Fibroblast of skin of abdomen (primary cell): ENCODE measurements around the gene PHLDB1.

ENCODE experiments used
- DNase-seq: peaks from one replicate; pipeline ENCODE4 v3.0.0-alpha.2; 2013

The PHLDB1 gene

DNA sequence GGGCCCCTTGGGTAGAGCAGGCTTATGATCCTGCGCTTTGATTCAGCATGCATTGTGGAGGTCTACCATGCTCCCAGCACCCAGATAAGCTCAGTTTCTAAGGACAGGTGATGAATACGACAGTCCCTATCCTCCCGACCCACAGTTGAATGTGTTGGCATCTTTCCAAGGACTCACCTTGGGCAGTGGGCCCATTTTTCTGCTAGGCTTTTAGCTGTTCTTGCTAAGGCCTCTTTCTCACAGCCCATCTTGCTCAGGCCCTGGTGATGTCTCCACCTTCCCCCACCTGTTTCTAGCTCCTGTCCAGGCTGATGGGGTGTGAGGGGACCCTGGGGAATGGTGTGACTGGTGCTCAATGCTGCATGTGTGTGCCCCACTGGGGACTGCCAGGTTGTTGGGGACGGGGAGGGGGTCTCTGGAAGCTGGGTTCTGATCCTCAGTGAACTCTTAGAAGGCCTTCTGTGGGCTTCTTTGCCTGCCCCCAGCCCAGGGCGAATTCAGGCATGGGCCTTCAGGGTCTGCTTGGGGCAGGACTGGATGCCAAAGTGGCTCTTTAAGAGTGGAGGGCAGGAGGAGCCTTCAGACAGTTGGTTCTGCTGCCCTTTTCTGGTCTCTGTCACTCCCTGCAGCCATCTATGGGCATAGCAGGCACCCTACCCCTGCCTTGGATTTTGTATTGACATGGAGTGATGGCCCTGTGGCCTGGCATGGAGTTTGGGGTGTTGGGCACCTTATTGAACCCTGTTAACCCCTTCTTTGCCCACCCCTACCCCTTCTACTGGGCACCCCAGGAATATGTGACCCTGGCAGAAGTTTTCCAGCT lies 33.1 kb downstream of the PHLDB1 start:
- no peak for DNase-seq

DNA sequence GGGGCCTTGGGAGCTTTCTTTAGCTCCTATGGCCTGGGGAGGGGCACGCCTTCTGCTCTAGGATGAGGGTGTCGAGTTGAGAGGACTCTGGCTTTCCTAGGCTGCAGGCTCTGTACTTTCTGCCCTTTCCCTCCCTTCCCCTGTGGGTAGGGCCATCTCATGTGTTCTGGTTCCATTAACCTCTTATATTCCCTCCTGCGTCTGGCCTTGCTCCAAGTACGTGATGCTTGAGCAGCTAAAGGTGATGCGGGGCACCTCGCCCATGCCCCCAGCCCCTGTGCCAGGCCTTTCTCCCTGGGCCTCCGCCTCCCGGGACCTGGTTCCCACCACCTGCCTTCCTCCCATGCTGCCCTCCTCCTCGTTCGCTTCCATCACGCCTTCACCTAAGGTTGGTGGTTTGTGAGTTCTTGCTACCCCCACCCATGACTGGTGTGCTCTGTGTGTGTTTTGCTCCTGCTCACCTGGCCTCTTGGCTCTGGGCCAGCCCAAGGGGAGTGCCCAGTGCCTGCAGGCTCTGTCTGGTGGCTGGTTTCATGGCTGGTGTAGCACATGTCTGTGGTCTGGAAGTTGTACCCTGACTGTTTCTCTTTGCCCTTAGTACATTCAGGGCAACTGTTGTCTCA lies 34.1 kb downstream of the PHLDB1 start:
- no peak for DNase-seq

DNA sequence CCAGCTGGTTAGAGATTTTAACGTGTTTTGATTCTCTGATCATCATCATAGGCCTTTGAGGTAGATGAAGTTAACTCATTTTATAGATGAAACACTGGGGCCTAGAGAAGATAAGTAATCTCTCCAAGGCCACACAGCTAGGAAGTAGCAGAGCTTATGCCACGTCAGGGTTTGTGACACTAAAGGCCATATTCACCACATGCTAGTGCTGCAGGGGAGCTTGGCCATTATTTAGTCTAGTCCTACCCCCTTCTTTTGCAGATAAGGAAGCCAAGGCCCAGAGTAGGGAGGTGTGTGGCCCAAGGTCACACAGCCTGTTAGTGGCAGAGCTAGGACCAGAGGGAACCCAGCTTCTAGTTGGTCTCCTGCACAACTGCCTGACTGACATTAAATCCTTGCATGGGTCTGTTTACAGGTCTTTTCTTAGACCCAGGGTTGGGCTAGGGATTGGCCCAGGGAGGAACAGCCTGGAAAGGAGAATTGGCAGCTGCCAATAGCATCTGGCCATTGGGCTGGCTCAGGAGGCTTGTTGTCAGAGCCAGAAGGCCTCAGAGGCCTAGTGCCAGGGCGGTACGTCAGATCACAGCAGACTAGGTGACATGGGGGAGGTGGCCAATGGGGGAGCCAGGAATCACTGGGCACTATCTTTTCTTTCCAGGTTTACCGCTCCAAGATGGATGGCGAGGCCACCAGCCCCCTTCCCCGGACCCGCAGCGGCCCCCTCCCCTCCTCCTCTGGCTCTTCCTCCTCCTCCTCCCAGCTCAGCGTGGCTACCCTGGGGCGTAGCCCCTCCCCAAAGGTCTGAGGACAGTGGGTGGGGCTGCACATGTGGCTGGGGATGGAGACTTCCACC lies 36.0 kb downstream of the PHLDB1 start:
- DNase-seq: no peak

DNA sequence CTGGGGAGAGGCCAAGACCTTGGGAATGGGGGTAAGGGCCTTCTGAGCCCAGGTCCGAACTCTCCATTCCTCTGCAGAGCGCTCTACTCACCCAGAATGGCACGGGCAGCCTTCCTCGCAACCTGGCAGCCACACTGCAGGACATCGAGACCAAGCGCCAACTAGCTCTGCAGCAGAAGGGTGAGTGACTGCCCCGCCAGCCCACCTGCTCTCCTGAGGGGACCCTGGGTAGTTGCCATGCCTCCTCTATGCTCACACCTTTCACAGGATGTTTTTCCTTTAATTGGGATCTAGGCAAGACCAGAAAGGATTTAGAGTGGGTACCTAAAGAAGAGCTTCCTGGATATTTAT lies 36.6 kb downstream of the PHLDB1 start:
- DNase-seq: no peak

DNA sequence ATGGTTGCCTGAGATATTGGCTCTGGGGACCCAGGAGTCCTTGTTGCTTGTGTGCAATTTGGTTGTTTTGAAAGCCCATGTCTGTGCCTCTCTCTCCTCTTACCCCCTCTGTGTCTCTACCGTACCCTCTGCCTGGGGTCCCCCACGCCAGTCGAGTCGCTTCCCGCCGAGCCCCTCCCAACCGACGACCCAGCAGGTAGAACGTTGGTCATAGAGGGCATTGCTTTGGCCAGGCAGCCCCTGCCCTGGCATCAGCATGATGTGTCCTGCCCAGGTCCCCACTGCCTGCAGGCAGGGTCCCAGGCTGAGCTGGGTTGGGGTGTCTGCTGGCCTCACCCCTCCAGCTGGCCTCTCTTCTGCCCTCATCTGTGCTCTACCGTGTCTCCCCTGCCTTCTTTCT lies 37.1 kb downstream of the PHLDB1 start:
- no peak for DNase-seq

DNA sequence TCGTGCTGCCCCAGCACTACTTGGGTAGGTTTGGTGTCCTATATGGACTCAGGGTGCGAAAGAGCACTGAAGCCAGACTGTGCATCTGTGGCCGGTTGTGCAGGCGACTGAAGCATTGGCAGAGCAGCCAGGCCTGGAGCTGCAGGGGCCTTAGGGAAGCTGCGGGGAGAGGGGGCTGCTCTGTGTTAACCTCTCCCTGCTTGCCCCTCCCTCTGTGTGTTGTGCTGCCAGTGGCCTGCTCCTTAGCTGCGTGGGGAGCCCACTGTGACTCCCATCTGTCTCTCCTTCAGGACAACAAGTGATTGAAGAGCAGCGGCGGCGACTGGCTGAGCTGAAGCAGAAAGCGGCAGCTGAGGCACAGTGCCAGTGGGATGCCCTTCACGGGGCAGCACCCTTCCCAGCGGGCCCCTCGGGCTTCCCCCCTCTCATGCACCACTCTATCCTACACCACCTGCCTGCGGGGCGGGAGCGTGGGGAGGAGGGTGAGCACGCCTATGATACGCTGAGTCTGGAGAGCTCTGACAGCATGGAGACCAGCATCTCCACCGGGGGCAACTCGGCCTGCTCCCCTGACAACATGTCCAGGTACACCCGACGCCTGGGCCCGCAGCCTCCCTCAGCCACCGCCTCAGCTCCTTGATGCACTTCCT lies 37.8 kb downstream of the PHLDB1 start:
- no peak for DNase-seq

DNA sequence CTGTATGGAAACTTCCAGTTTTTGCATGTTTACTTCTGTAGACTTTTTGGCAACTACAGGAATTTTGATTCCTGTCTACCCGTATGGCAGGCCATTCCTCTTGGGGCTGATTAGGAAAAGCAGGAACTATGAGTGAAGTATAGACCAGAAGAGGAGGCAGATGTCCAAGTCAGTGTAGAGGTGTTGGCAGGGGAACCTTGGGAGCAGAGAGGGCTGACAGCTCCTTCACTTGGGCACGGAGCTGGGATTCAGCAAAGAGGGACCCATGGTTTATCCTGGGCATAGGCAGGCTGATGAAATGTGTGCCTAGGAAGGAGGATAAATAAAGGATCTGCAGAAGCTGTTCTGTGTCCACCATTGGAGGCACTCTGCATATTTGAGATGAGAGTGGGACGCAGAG lies 39.0 kb downstream of the PHLDB1 start:
- no peak for DNase-seq

DNA sequence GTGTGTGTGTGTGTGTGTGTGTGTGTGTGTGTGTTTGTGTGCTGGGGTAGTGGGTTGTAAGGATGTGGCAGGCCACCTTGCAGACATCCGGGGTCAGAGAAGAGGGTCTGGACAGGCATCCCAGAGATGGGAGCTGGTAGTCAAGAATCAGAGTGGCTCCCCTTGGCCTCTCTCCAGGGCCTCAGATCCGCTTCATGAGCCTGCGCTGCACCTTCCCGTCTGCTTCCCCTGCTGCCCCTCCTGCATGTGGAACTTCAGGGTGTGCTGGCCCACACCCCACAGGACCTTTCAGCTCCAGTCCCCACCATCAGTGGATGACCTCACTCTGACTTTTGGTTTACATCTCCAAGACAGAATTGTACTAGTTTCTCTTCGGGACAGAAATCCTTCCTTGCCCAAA lies 40.9 kb downstream of the PHLDB1 start:
- no peak for DNase-seq

DNA sequence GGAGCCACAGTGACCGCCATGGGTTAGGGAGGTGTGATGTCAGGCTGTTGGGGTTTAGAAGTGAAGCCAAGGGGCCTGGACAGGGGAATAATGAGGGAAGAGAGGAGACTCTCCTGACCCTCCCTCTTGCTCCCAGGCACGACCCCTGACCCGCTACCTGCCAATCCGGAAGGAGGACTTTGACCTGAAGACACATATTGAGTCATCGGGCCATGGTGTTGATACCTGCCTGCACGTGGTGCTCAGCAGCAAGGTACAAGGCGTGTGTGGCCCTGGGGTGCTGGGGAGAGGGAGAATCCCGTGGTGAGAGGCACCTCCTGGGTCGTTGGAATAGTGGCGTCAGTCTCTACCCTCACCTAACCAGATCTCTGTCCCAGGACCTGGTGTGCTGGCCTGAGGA lies 42.5 kb downstream of the PHLDB1 start:
- DNase-seq: no peak

DNA sequence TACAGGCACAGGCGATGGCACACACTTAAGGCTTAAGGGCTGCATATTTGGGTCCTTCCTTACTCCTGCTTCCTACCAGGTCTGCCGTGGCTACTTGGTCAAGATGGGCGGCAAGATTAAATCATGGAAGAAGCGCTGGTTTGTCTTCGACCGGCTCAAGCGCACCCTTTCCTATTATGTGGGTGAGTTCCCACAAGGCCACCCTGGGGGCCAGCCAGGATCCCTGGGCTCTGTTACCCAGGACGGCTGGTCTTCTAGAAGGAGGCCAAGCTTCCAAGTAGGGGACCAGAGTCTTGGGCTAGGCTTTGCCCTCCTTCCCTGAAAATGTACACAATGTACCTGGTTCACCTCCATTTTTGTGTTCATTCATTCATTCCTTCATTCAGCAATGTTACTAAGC lies 43.0 kb downstream of the PHLDB1 start:
- DNase-seq: no peak

DNA sequence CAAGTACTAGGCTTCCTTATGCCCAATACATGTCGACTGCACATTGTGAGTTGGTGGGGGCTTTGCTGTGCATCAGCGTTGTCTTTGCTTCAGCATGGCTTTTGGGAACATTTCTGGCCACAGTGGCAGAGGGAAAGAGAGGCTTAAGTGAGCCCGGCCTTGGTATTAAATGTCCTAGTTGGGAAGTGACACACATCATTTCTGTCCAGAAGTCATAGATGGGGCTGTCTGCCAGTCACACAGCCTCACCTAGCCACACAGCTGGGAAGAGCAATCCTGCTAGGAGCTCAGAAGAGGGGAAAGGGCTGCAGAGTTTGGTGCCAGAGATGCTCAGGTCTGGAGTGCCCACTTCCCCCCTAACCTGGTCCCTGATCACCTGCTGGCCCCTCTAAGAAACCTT lies 44.4 kb downstream of the PHLDB1 start:
- DNase-seq: no peak

DNA sequence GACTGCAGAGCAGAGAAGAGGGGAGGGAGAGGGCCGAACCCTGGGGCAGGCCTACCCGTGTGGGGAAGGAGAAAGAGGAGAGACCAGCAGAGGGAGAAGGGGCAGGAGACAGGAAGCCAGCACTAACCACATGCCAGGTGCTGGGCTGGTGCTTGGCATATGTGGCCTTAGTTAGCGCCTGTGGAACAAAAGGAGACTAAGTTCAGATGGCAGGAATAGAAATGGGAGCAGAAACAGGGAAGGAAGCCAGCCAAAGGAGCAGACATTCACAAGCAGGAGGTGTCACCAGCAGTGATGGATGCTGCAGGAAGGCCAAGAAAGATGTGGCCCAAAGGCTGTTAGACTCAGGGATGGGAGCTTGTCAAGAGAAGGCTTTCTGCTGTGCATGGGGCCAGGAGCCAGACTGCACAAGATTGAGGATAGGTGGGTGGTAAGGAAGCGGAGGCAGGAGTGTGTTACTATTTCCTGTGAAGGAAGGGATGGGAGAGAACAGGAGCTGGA lies 45.3 kb downstream of the PHLDB1 start:
- no peak for DNase-seq

DNA sequence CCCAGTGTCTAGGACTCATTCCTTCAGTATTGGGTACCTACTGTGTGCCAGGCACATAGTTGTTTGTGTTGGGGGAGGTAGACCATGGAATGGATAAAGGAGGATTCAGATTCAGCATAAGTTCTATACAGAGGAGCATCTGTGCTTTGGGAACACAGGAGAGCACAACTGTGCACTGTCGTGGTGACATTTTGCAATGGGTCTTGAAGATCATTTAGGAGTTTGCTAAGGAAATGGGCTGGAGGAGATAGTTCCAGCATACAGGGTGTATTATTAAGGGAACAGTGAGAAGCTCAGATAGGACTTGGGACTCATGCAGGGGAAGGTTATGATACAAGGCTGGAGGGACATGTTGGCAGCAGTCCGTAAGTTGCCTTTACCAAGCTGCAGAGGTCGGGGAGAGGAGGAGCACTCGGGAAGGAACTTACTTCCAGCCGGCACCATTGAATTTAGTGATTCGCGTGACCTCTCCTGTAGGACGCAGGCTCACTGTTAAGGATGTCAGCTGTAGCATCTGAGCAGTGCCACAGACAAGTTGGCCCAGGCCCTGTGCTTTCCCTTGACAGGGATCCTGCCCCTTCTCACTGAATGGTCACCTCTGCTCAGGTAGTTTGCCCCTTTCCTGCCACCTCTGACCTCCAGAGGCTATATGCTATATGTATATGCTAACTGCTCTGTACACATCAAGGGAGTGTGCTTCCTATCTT lies 46.4 kb downstream of the PHLDB1 start:
- no peak for DNase-seq

DNA sequence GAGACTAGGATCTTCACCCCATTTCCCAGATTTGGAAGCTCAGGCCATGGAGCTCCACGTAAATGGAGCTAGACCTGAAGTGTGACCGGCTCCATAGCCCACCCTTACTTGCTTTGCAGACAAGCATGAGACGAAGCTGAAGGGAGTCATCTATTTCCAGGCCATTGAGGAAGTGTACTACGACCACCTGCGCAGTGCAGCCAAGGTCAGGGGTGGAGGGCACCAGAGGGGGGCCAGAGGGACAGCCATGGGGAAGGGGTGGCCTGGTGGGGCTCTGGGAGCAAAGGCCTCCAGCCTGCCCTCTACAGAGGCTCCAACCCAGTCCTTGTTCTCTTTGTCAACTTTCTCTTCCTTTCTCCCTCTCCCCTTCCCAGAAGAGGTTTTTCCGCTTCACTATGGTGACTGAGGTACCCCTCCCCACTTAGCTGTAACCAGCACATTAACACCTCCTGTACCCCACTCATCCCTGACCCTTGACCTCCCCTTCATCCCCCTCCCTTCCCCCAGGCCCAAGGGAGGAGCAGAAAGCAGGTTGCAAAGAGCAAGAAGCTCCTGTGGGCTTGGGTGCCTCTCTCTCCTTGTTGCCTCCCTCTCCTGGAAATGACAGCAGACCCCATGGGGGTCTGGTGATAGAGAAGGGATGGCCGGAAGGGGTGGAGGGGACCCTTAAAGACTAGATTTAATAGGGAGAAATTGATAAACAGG lies 48.2 kb downstream of the PHLDB1 start:
- no peak for DNase-seq

DNA sequence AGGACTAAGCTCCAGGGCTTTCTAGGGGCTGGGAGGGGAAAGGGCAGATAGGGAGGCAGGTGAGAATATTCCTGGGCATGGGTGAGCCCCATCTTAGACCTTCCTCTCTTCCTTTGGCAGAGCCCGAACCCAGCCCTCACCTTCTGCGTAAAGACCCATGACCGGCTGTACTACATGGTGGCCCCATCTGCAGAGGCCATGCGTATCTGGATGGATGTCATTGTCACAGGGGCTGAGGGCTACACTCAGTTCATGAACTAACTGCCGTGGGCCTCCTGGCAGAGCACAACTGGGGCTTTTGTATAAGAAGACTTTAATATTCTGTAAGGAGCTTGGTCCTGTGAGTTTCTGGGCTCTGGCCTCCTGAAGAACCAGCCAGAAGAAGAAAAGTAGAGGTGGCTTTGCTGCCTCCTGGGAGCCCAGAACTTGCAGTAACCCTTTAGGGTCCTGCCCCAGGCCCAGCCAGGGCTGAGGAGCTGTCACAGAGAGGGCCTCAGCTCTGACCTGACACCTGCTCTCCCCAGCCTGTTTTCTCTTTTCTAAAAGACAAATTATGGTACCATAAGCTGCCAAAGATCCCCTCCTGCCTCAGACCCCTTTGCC lies 49.2 kb downstream of the PHLDB1 start:
- DNase-seq: no peak

DNA sequence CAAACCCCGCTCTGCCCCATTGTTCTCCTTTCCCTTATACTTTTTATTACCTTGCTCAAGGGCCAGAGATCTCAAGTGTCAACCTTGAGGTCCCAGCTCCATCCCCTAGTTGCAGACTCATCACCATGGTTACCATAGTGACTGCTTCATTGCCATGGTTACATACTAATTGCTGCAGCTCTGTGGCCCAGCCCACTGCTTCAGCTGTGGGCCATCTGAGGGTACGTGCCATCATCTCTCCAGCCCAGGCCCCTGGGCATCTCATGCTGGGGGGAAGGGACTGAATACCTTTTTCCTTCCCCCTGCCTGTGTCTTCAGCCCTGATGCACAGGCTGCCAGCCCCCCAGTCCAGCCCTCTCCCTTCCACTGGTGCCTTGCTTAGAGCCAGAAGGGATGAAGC lies 49.8 kb downstream of the PHLDB1 start:
- no peak for DNase-seq

DNA sequence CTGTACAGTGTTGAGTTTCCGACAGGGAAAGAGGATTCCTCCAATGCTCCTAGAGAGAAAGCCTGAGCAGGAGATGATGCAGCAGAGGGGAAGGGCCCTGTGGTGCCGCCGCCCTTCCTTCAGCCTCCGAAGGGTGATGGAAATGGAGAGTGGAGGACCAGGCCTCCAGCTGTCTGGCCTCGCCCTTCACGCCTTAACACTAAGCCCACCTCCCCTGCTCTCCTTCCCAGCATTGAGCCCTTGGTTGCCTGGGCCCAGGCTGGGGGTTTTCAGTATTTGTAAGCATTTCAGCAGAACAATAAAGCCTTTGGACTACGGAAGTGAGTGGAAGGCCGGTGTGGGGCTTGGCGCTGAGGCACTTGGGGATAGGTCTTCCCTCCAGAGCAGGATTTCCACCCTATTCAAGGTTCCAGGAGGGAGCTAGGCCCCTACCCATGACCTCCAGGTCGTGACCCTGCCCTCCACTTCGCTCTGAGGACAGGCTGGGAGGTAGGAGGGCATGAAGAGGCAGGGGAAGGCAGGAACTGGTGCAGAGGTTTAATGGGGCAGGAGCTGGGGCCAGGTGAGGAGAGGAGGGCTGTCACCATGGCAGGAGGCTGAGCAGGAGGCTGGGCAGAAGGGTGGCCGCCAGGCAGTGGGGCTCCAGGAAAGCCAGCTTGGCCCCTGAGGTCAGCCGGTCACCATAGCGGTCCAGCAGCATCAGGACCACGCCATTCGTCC lies 50.5 kb downstream of the PHLDB1 start:
- DNase-seq: no peak

DNA sequence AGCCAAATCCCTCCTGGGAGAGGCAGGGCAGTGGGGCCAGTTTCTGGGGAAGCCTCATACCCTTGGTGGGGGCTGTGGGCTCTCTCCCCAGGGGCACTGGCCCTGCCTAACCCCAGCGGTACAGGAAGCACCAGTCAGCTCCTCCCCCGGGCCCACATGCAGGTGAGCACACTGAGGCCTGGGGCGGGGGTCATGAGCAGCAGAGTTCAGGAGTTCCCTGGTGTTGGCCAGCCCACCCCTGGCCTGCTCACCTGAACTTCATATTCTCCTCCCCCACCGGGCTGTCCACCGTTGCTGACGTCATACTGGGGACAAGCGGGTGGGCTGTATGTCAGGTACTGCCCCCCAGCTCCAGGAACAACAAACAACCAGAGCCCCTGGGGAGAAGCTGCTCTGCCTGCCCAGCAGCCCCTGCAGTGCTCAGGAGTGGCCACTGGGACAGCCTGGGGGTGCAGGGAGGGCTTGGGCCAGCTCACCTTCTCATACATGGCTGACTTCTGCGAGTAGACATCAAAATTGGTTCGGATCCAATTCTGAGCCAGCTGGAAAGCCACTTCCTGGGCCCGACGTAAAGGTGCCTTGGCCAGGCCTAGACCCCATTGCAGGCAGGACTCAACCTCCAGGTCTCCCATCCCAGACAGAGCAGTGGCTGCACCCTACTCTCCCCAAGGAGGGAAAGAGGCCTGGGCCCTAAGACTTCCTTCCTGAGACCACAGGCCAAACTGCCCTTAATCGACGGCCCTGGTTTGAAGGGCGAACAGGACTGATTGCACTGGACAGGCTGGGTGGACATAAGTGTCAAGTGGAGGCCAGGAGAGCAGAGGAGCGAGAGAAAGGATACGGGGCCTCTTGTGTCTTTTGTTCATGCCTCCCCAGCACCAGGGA lies 51.3 kb downstream of the PHLDB1 start:
- DNase-seq: no peak

DNA sequence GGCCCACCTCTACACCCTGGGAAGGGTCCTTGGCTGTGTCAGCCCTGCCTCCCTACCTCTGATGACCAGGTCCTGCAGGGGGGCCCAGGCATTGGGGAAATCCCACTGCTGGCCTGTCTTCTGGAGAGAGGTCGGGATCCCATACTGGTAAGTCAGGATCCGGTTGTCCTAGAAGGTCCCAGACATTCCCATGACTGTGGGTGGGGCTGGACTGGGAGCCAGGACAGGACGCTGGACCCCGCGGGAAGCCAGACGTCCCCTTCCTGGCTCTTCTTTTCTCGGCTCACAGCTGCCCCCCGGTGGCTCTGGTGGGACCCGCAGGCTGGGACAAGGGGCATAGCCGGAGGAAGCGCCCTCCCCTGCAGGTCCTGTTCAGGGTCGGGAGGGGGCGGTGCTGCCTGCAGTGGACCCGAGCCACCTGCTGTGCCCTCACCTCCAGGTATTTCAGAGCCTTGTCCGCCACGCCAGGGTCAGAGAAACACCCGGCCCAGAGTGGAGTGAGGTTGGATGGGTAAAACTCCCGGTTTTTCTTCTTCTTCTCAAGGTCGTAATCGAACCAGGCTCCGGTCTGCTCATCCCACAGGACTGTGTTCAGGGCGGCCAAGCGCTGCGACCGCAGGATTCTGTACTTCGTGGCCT lies 52.0 kb downstream of the PHLDB1 start:
- DNase-seq: peak; percentile 77
